ENCODE results near the gene CIB2.

DNA sequence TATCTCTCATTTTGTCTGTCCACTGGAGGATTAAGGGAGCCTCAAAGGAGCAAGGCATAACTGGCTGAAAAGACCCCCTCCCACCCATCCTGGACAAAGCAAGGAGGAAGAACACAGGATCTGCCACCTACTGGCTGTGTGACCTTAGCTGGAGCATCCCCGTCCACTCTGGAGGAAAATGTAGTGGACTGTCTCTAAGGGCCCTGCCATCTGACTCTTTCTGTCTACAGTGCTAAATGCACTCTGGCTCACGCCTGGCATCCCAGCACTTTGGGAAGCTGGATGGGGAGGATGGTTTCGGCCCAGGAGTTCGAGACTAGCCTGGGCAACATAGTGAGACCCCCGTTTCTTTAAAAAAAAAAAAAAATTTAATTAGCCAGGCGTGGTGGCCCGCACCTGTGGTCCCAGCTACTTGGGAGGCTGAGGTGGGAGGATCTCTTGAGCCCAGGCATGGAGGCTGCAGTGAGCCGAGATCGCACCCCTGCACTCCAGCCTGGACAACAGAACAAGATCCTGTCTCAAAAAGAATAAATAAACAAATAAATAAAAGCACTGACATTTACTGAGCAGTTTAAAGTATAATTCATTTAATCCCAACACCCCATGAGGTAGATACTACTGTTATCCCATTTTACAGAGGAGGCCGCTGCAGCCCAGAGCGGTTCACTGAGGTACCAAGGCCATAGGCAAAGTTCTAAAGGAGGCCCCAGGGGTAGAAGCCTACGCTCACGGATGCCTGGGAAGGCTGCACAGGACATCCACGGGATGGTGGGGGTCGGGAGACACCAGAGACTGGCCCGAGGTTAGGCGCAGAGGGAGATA is 54.8 kb downstream of the CIB2 start:
- no peak for TF ChIP-seq EZH2 (IDR thresholded peaks at IDR 0.05; ENCODE audit: low read length)
- TF ChIP-seq, protein P1, sequence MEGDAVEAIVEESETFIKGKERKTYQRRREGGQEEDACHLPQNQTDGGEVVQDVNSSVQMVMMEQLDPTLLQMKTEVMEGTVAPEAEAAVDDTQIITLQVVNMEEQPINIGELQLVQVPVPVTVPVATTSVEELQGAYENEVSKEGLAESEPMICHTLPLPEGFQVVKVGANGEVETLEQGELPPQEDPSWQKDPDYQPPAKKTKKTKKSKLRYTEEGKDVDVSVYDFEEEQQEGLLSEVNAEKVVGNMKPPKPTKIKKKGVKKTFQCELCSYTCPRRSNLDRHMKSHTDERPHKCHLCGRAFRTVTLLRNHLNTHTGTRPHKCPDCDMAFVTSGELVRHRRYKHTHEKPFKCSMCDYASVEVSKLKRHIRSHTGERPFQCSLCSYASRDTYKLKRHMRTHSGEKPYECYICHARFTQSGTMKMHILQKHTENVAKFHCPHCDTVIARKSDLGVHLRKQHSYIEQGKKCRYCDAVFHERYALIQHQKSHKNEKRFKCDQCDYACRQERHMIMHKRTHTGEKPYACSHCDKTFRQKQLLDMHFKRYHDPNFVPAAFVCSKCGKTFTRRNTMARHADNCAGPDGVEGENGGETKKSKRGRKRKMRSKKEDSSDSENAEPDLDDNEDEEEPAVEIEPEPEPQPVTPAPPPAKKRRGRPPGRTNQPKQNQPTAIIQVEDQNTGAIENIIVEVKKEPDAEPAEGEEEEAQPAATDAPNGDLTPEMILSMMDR (optimal IDR thresholded peaks at IDR 0.05 in 1 of 3, IDR thresholded peaks at IDR 0.05 in 1 of 3, conservative IDR thresholded peaks at IDR 0.05 in 1 of 3; ENCODE audit: extremely low read depth in 1 of 3, insufficient read depth in 2 of 3, low read length in 3 of 3) = peak in 1 of 3 experiments; percentile 25

Data from keratinocyte (primary cell).